HG03571 (cell line): ENCODE data around the gene RNF8.
"Not testable (repeated sequence)": the region's sequence is repeated elsewhere in the genome, so short reads cannot be mapped to it uniquely, and the experiment has no call there.

Experiments used
- ATAC-seq: cut with Tn5 transposase; IDR thresholded peaks from one replicate; pipeline ENCODE4 v1.9.1; 2021; ENCODE audit not compliant: unreplicated experiment

The RNF8 gene, protein sequence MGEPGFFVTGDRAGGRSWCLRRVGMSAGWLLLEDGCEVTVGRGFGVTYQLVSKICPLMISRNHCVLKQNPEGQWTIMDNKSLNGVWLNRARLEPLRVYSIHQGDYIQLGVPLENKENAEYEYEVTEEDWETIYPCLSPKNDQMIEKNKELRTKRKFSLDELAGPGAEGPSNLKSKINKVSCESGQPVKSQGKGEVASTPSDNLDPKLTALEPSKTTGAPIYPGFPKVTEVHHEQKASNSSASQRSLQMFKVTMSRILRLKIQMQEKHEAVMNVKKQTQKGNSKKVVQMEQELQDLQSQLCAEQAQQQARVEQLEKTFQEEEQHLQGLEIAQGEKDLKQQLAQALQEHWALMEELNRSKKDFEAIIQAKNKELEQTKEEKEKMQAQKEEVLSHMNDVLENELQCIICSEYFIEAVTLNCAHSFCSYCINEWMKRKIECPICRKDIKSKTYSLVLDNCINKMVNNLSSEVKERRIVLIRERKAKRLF

DNA sequence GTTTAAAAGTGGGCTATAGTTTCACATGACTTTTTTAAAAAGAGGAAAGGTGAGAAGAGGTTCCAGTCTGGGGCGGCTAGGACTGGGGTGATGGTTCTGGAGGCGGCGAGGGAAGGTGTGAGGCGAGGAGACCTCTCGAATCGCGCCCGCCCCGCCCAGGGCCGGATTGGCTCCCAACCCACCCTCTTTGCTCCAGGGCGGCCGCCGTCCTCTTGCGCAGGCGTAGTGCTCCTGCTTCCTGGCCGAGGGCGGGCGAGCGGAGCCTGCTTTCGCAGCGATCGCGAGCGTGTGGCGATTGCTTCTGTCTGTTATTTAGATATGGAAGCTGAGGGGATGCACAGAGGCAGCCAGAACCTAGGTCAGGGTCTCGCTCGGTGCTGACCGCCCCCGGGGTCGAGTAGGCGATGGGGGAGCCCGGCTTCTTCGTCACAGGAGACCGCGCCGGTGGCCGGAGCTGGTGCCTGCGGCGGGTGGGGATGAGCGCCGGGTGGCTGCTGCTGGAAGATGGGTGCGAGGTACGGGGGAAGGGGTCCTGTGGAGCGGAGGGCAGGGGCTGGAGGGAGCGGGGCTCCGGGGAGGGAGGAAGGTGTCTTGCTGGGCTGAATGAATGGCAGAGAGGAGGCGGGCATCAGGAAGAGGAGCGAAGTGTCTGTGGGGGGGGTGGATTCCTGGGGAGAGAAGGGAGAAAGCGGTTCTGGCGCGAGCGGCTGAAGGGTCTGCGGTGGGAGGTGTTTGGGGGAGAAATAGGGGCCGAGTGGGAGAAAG, at the start of gene RNF8:
TSS of gene RNF8 (plus strand) at position 223 of the 765 bp plus-strand sequence. CDS start at position 405, 182 bp downstream.
- ATAC-seq: peak; percentile 82

DNA sequence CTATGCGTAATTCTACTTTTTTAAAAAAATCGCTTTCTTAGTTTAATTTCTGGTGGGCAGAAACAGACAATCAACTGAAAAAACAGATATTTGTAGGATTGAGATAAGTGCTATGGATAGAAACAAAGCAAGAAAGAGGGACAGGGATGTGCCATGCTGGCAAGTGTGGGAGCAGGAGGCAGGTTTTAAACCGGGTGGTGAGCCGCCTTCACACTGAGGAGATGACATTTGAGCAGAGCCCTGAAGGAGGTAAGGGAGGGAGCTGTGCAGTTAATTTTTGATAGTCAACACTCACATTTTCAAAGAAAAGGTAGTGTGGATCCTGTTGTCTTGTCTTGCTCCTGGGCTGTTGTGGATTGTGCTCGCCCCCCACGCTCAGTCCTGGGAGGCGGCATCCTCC, 49.0 kb upstream of the RNF8 start:
- ATAC-seq: no peak

DNA sequence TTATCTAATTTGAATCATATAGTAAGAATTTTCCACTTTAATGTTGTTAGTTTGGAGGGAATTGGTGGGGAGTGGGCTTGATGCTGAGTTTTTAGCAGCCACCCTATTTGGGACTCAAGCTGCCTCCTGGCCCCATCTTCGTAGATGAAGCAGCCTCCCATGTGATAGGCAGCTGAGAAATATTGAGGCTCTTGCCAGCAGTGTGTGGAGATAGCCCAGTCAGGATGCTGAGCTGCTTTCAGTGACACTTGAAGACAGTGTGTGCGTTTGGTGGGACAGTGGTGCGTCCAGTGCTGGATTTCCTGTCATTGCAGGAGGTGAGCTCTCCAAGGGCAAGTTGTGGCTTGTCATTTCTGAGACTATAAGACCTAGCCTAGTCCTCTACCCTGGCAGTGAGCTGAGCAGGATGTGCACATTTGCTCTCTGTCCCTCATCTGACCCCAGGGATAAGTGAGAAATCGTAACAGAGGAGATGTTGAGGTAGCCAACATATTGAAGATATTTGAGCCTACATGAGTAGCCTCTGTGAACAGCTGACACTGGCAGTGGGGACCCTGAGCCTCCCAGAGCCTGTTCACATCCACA, 47.9 kb upstream of the RNF8 start:
- ATAC-seq: no peak

DNA sequence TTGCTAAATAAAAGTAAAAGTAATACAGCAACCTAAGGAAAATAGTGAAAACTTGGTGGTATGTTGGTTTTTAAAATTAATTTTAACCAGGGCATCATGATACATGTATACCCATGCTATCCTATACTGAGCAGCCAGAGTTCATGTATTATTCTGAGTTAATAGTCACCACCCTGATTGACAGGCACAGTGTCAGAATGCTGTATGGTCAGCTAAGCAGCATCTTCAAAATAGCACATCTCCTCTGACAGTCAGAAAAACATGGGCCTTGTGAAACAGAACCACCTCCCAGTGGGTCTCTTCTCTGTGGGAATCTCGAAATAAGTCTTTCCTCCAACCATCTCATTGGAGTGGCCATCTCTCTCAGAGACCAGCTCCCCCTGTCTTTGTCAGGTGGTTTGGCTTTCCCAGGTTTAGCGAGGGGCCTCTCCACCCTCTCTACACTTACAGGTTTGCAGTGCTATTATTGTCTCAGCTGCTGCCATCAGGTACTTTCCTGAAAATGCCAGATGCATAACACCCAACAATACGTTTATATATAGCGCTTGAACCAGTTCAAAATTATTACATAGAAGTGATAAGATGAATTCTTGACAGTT, 47.1 kb upstream of the RNF8 start:
- ATAC-seq: no peak

DNA sequence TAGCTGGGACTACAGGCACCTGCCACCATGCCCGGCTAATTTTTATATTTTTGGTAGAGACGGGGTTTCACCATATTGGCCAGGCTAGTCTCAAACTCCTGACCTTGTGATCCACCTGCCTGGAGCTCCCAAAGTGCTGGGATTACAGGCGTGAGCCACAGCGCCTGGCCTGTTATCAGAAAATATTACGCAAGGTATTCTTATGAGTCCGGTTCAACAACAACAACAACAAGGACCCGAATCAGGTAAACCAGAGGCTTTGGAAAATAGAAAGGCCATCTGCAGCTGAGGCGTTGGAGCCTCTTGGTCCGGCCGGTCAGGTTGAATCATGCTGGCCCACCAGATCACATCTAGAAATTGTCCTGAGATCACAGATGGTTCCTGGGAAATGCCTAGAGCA, 46.3 kb upstream of the RNF8 start:
- ATAC-seq: not testable (repeated sequence)

DNA sequence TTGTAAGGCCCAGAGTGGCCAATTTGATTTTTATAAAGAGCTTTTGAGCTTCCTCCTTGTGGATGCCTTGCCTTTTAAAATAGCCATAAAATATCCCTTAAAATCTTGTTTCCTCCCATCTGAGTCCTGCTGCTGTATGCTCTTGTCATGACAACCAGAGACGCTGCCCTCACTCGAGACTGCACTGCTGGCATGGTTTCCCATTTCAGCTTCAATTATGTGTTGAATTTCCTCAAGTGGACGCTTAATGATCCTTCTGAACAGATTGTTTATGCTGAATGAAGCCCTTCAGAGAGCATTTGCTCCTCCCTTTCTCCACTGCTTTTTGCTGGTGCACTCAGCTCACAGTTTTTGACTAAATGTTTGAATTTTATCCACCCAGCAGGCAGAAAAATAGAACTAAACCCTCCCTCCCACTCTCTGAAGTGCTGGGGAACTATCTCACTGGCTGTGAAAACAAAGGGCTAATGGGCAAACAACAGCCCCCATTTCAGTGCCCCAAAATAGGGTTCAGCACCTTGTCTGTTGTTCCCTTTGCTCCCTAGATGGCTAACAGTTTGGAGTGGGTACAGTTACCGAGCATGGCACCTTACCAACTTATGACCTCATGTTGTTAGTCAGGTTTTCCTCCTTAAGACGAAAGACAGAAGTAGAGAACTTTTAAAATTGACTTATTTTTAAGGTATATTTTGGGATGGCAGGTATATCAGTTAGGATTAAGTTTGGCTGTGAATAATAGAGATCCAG, 45.5 kb upstream of the RNF8 start:
- no peak for ATAC-seq

DNA sequence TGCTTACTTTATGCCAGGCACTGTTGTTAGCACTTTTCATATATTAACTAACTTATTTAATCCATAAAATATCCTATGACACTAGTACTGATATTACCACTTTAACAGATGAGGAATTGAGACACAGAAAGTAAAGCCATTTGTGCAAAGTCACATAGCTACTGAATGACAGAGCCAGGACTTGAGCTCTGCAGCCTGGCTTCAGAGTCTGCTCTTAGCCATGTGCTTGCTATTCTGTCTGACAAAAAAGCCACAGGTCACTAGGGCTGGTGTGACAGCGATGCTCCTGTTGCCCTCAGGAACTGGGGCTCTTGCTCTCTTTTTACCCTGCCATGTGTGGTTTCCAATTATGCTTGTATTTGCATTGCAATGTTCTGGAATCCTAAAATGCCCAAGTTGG, 44.7 kb upstream of the RNF8 start:
- ATAC-seq: no peak

DNA sequence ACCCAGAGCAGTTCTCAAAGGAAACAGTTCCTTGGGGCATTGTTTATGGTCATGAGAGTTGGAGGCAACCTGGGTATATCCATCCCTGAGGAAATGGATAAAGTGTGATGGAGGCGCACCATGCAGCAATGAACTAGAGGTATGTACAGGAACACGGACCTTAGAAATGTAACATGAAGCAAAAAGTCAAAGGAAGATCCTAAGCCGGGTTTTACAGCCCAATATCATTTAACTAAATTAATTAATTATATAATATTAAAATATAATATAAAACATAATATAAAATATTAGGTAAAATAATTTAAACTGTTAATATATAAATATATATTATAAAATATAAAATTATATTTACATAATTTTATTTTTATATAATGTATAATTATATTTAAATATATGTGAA, 44.1 kb upstream of the RNF8 start:
- no peak for ATAC-seq

DNA sequence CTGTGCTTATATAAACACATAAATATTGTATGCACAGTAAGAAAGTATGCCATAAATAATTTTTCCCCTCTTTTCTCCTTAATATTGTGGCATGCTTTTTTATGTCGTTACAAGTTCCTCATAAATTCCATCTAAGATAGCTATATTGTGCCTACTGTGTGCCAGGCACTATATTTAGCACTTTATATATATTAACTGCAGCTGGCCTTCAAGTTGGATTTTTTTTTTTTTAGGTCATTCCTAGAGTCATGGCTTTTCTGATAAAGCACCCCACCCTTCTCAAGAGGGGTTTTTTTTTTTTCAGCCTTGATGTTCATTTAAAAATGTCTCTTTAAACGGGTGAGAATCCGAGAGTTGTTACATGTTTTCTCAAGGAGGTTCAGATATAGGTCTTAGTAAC, 42.8 kb upstream of the RNF8 start:
- ATAC-seq: no peak

DNA sequence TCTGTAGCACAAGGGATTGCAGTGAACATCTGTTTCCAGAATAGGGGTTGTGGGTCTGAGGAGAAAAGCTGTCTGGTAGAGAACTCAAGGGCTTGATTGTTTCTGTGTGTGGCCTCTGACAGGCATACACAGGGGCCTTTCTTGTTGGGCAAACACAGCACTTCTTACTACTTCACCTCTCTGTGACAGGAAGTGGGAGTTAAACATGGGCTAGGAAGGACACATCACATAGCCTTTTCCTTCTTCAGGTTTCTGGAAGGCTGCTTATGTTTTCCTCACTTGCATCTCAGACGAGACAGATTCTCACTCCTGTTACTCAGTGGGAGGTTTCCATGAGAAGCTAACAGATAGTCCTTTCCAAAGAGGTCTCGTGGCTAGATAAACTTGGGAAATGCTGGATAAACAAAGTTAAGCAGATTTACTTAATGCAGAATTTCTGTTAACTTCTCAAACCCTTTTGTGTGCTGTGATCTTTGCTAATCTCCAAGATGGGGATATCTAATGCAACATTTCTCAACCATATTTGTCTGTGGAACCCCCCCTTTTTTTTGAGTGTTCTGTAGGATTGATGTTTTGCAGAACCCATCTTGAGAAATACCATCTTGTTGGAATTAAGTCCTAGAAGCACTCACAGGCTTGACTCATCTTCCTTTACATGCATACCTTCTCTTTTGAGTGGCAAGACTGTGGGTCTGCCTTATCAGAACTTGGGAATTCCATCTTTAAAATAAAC, 41.9 kb upstream of the RNF8 start:
- ATAC-seq: no peak

DNA sequence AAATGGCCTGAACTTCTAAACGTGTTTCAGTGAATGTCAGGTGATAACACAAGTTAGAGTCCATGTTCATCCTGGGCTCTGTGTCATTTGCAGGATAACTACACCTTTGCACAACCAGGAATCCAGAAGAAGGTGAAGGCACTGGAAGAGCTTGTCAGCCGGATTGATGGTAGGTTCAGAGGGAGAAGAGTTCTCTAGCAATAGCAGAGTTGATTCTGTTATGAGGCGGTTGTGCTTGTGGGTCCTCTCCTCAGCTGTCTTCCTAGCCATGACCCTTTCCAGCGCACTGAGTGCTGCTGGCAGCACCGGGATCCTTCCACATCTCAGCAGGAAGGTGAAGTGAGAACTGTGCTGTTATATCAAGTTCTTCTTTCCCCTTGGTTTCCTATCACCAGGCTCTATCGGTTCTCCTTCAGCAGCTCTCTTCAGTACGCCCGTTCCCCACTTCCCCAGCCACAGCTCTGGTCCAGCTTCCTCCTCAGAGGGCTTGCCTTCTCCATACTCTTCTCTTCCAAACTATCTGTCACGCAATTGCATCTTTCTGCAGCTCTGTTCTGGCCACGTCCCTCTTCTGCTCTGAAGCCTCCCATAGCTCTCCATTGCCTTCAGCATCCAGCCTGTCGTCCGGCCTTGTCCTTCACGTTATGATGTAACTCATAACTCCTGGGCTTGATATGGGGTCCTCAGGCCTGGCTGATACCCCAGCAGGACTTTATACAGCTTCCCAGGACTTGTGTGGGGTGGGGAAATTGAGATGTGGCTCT, 39.9 kb upstream of the RNF8 start:
- no peak for ATAC-seq

DNA sequence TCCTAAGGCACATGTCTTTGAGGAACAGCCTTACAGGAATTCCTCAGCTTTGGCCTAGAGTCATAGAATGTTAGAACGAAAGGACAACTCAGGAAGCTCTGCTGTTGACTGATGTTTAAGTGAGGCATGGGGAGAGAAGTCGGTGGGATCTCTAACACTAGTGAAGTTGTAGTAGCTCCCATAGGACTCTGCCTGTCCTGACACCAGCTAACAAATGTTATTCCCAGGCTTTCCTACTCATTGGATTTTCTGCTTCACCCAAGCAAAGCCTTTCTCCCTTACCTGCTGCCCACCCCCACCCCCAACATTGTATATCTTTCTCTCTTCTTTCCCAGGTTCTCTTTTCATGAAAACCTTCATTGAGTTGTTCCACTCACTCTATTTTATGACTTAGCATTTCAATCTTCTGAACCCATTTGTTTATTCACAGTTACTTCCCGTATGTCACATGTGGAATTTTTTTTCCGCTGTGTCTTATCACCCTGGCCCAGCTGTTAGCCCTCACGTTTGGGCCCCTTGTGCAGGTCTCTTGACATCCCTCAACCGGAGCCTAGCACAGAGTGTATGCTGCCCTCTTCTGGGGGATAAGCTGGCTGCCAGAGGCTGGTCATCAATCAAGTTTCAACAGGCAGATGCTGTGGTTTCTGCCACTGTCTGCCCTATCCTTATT, 39.2 kb upstream of the RNF8 start:
- no peak for ATAC-seq

DNA sequence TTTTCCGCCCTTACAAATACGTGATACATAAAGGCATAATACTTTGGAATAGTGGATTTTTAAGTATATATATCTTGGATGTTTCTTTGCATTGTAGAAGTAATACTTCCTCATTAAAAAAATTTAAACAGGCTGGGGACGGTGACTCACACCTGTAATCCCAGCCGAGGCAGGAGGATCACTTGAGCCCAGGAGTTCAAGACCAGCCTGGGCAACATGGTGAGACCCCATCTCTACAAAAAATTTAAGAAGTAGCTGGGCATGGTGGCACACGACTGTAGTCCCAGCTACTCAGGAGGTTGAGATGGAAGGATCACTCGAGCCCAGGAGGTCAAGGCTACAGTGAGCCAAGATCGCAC, 38.6 kb upstream of the RNF8 start:
- no peak for ATAC-seq

DNA sequence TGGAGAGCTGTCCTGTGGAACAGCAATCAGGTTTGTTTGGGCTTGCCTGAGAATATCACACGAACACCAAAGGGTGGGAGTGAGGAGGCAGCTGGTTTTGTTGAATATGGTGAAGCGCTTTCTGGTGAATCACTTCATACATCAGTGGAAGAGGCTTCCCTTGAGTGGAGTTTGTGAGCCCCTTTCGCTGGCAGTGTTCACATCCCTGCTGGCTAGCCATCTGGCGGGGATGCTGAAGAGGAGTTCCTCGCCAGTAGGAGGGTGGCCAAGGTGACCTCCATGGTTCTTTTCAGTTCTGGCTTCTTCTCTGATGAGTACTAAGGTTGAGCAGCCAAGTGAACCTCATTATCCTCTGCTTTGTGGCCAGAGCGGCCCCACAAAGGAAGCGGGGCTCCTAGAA, 37.7 kb upstream of the RNF8 start:
- no peak for ATAC-seq

DNA sequence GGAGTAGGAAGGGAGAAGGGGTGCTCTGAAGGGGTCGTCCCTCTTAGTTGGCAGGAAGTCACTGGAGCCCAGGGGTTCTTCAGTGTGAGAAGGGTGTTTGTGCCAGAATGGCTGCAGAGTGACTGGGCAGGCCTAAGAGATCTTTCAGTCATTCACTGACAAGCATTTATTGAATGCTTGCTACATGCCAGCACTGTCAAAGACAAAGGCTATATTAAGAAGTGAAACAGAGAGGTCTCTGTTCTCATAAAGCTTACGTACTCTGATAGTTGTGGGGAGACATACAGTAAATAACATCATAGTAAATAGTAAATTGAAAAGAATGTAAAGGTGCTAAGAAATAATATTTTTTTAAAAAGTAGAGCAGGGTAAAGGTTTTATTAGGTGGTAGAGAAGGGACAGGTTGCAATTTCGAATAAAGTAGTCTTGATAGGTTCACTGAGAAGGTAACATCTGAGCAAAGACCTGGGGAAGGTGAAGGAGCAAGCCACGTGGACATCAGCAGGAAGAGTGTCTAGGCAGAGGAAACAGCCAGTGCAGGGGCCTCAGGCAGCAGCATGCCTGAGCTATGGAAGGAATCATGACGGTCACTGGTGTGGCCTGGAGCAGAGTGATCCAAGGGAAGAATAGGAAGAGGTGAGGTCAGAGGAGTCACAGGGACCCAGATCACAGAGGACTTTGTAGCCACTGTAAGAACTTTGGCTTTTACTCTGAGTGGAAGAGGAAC, 36.3 kb upstream of the RNF8 start:
- ATAC-seq: no peak

DNA sequence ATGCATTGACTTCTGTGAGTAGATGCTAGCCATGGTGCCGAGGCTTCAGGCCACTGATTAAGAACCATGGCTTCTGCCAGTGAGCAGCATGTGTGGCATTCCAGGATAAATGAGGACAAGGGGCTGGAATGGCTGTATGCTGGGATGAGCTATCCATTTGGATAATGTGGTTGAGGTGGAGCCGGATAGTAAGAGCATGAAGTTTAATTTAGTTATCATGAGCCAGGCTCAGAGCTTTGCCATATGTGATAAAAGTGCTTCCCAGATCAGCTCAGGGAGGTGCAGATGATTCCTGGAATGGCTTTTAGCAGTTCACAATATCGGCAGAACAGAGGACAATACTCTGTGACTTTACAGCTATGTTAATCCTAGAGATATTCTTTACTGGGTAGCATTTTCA, 34.6 kb upstream of the RNF8 start:
- ATAC-seq: no peak

DNA sequence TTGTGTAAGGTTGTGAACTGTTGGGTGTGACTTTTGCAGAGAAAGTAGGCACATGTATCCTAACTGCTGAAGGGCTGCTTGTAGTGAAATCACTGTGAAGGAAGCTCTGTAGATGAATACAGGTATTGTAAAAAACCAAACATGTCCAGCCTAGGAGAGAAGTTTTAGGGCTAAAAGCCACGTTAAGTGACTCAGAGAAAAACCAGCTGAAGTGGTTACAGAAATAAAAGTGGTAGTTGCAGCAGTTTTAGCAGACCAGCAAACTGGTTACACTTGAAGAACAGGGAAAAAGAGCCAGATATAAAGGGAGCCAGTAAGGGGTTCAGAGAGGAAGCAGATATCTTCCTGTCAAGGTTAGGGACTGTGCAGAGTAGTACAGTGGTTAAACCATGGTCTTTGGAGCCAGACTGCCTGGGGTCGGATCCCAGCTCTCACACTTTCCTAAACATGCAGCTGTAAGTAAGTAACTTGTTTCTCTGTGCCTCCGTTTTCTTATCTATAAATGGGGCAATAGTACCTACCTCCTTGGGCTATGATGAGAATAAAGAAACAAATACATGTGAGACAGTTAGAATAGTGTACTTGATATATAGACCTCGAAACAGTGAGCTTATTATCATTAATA, 33.8 kb upstream of the RNF8 start:
- no peak for ATAC-seq

DNA sequence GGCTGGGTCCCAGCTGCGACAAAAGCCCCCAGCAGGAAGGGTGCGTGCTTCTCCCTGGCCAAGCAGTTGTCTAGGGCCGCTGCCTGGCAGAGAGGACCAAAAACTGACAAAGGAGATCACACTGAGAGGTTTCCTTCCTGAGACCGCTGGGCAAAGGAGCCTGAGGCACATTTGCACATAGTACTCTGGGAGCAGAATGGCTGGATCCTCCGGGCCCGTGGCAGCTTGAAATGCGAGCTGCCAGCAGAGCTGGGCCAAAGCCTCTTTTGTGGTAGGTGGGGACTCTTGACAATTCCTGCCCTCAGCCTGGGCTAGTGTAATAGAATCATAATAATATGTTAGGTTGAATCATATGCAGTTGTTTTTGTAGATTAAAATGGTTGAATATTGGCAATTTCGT, 33.1 kb upstream of the RNF8 start:
- no peak for ATAC-seq
